Heart right ventricle (tissue), 16 donors: ENCODE results near the gene BRD2. TPM values are rescaled to one million over a fixed set of nuclear protein-coding genes. Genes with fewer than 3 reads are reported as not detected.
A peak's percentile ranks its signal among the peaks of the same experiment; 100 is the strongest.

Source experiments
- ATAC-seq, 8 donors: fragments of 200-7000 bp; cut with Tn5 transposase; one replicate each; pipeline ENCODE4 v1.9.1; 2020; ENCODE audit warnings: mild to moderate bottlenecking in 8 of 8, moderate library complexity in 8 of 8, moderate number of reproducible peaks in 1 of 8
- DNase-seq, 2 donors: peaks; one replicate each; pipeline ENCODE4 v3.0.0-alpha.2; 2020
- H3K27ac ChIP-seq, 10 donors: fragments of 200-600 bp; sonication (generic) in 2 of 10; one replicate each; pipeline versions ENCODE4 v1.5.0 to v1.8.0; 2020 to 2022; ENCODE audit warnings: mild to moderate bottlenecking in 3 of 10
- H3K27me3 ChIP-seq, 7 donors: fragments of 200-600 bp; one replicate each; pipeline ENCODE4 v1.8.0; 2021 to 2022; ENCODE audit warnings: mild to moderate bottlenecking in 2 of 7
- H3K36me3 ChIP-seq, 9 donors: fragments of 200-600 bp; sonication (generic) in 1 of 9; one replicate each; pipeline versions ENCODE4 v1.5.0 to v1.8.0; 2020 to 2022; ENCODE audit warnings: mild to moderate bottlenecking in 2 of 9
- H3K4me1 ChIP-seq, 9 donors: fragments of 200-600 bp; sonication (generic) in 1 of 9; one replicate each; pipeline versions ENCODE4 v1.5.0 to v1.8.0; 2020 to 2022; ENCODE audit warnings: mild to moderate bottlenecking in 4 of 9
- H3K4me3 ChIP-seq, 10 donors: fragments of 200-600 bp; sonication (generic) in 2 of 10; one replicate each; pipeline versions ENCODE4 v1.5.0 to v1.8.0; 2020 to 2022; ENCODE audit warnings: mild to moderate bottlenecking in 7 of 10, moderate library complexity in 2 of 10
- H3K9me3 ChIP-seq, 11 donors: fragments of 200-600 bp in 10 of 11; sonication (generic) in 2 of 11; one replicate each; pipeline versions ENCODE4 v1.5.0 to v1.8.0; 2013 to 2022; ENCODE audit warnings: mild to moderate bottlenecking in 2 of 11, control low read depth in 1 of 11, moderate library complexity in 1 of 11
- CTCF ChIP-seq, 9 donors: fragments of 200-600 bp; sonication (generic) in 2 of 9; IDR thresholded peaks; one replicate each; pipeline versions ENCODE4 v1.5.0 to v1.8.0; 2021 to 2022; ENCODE audit warnings: antibody characterized with exemption in 9 of 9, mild to moderate bottlenecking in 5 of 9, moderate library complexity in 1 of 9
- WGBS, 2 donors: extraction: QIAGEN DNeasy Blood & Tissue Kit; methylation state at CpG; one replicate each; pipeline ENCODE4 v1.1.7; 2013; ENCODE audit warnings: inconsistent platforms in 1 of 2; 5-methylcytosine and 5-hydroxymethylcytosine counted together
- intact Hi-C, 10 donors: fragments of 100-400 bp; cut with DNase I; formaldehyde crosslinking; loops; one replicate each; pipeline versions ENCODE4 v1.11.1 to v1.14.2; 2022
- polyA plus RNA-seq, 2 donors: library from polyadenylated mRNA; stranded (reverse); fragments of 200-250 nt; gene quantifications; one replicate each; pipeline ENCODE4 v1.2.3, GENCODE V29; 2013
- total RNA-seq, 10 donors: library from RNA; stranded (reverse); fragmentation: NEBNext Ultra II Directional in 3 of 10; extraction: Animal tissue kit (Norgen Biotek cat#: 25700) in 3 of 10; gene quantifications; one replicate each; pipeline versions ENCODE4 v1.2.1 to v1.2.4, GENCODE V29; 2021 to 2023
- donor health status: Arrhythmogenic right ventricular cardiomyopathy.
- donor health status: ischemic (EF 13 %, LVEDD 7.1; RV severe dilation, severe dysfunction).
- donor health status: healthy with polysubstance abuse.
- donor health status: DM: no; HTN: yes; CAD: no.
- donor health status: DM: no; HTN: no; CAD: no.
- donor health status: ischemic (EF 25% LVEDD 6.9; RV normal size, moderate dysfunction).
- donor health status: ischemic (EF 25% LVEDD 5.7; RV mildly dilated, moderate dysfunction).
- donor health status: healthy.
- donor health status: DM: yes; HTN: yes; CAD: no.
- donor health status: Ischemic cardiomyopathy.
- donor health status: ischemic (EF 35%, LVEDD 5.7; RV mildly dilated, moderate dysfunction).
- donor health status: nonischemic (EF 11% LVEDD 7.7; RV severe dilation, severe dysfunction).
- donor health status: DM: yes; HTN: yes; CAD: no.
- donor health status: PGD.
- donor health status: ischemic (EF 29% LVEDD 5.4; RV normal size, mild dysfunction).
- donor health status: nonischemic (EF 23%, LVEDD 6.1; RV moderate dilation, normal function).

The BRD2 gene
- total and polyA plus RNA-seq, 12 donors = 49.3 to 97.0 (median 74.9) TPM

DNA sequence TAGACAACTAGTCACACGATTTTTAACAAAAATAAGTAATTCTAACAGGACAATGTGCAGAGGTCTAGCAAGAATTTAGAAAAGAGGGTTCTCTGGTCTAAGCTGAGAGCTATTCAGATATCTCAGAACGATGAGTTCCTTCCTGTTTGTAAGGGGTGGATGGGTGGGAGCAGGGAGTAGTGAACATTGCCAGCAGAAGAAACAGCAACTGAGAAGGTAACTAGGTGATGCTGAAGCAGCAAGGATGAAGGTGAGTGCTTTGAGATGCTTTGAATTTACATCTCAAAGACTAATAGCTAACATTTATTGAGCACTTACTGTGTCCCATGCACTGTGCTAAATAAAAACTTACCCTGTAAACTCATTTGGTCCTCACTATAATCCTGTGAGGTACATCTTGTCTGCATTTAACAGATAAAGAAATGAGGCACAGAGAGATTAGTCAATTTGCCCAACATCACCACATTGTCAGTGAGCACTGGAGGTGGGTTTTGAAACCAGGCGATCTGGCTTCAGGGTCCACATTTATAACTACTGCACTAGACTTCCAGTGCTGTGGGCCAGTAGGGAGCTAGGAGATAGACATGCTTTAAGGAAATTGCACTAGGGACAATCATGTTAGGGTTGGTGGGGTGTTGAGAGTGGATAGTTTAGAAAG, 15.7 kb downstream of the BRD2 start:
- H3K4me3 ChIP-seq = no peak overlapping the region
- 50 to 56% methylated on average over 3 of the region's 3 CpGs for WGBS, 2 donors
- peaks cover 0 to 27% (median 4%) of the 10 kb centered on the region in 9 donors for H3K4me1 ChIP-seq
- no peak overlapping the region for H3K27ac ChIP-seq
- intact Hi-C loops = loop anchor here in 9 of 10 donors (1.0 to 5.0 kb wide), 8 partner anchors 49 to 99 kb away; no protein-coding TSS in a partner anchor
- ATAC-seq = peak in 3 of 8 donors; percentile 4 to 27 (median 16)
- H3K9me3 ChIP-seq = no peaks in the 10 kb centered on the region
- no peak for DNase-seq
- H3K36me3 ChIP-seq = peaks cover 4 to 48% (median 31%) of the 10 kb centered on the region in 9 donors
- H3K27me3 ChIP-seq = no peaks in the 10 kb centered on the region
- no peak for TF ChIP-seq CTCF (IDR thresholded peaks at IDR 0.05)

GRCh38 chr6:32984622-32985389, 16.4 kb downstream of the BRD2 start:
- intact Hi-C loops = loop anchor here (1.0 to 5.0 kb wide), 10 partner anchors 50 to 100 kb away; no protein-coding TSS in a partner anchor
- Histone ChIP-seq H3K27me3 (no peaks in the 10 kb centered on the region), H3K4me3 (no peak overlapping the region), H3K9me3 (no peaks in the 10 kb centered on the region), H3K4me1 (peaks cover 0 to 24% (median 4%) of the 10 kb centered on the region in 9 donors), H3K27ac (no peak overlapping the region), H3K36me3 (peaks cover 2 to 41% (median 24%) of the 10 kb centered on the region in 9 donors)
- ATAC-seq (peak; percentile 75 to 90 (median 84)), DNase-seq (peak; percentile 82 to 90)
- WGBS, 2 donors = 12 to 14% methylated on average over 9 of the region's 9 CpGs
- TF ChIP-seq CTCF (IDR thresholded peaks at IDR 0.05) = peak; percentile 70 to 96 (median 92)

DNA sequence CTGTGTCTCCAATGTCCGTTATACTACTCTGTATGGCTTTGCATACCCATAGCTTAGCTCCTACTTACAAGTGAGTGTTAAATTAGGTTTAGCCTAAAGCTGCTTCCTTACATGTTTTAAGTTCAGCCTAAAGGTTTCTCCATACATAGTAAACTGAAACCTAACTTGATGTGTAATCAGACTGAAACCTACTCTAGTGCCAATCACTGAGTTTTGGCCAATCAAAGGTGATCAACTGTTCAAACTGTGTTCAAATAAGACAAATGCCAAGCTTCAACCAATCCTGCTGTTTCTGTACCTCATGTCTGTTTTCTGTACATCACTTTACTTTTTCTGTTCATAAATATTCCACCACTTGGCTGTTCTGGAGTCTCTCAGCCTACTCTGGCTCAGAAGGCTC, 21.0 kb downstream of the BRD2 start:
- no peak for DNase-seq
- intact Hi-C loops = loop anchor here in 1 of 10 donors (5.0 kb wide), 2 partner anchors 57 to 102 kb away; no protein-coding TSS in a partner anchor
- no peak overlapping the region for H3K4me3 ChIP-seq
- no peaks in the 10 kb centered on the region for H3K36me3 ChIP-seq
- 89 to 97% methylated on average over 1 of the region's 1 CpG for WGBS, 2 donors
- no peak overlapping the region for H3K27ac ChIP-seq
- TF ChIP-seq CTCF (IDR thresholded peaks at IDR 0.05) = no peak
- no peaks in the 10 kb centered on the region for H3K27me3 ChIP-seq
- ATAC-seq = no peak
- no peaks in the 10 kb centered on the region for H3K9me3 ChIP-seq
- H3K4me1 ChIP-seq = peaks cover 0 to 7% (median 0%) of the 10 kb centered on the region in 9 donors

- Histone ChIP-seq H3K27me3 (peaks cover 0 to 18% (median 0%) of the 10 kb centered on the region in 7 donors), H3K27ac (no peak overlapping the region), H3K36me3 (no peaks in the 10 kb centered on the region), H3K9me3 (no peaks in the 10 kb centered on the region), H3K4me1 (no peaks in the 10 kb centered on the region), H3K4me3 (no peak overlapping the region)
- DNase-seq (no peak), ATAC-seq (no peak)
- intact Hi-C loops = no loop called here
- no peak for TF ChIP-seq CTCF (IDR thresholded peaks at IDR 0.05)
- WGBS, 2 donors = 77 to 78% methylated on average over 4 of the region's 4 CpGs
These were observed 23.6 kb downstream of the BRD2 start for GRCh38 chr6:32991972-32992371.
